ENCODE measurements around the gene DAPK1.

Gene DAPK1

DNA sequence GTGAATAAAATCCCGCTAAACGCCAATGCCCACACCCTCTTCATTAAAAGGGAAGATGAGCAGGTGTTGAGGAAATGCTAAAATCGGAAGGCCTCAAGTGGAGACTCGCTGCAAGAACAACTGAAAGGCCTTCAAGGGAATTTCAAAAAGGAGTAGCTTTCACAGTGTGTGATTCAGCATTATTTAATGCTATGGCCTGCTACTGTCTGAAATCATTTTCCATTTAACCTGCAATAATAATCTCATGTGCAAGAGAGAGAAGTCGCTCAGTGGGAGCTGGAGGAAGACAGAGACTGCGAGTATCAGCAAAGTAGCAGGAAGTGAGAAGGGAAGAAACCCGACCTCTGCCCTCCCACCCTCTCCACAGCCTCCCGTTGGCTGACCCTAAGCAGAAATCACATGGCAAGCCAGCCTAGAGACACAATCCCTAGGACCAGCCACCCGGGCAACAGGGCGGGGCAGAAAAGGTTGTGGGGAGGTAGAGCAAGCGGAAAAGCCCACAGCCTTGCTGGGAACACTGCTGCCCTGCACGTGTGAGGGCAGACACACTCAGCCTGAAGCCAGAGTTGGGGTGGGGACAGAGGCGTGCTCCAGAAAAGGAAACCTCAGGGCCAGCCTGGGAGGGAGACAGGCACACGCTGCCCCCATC, 188.3 kb downstream of the DAPK1 start:
- no peak for DNase-seq (ENCODE audit: low read depth in 2 of 2)

DNA sequence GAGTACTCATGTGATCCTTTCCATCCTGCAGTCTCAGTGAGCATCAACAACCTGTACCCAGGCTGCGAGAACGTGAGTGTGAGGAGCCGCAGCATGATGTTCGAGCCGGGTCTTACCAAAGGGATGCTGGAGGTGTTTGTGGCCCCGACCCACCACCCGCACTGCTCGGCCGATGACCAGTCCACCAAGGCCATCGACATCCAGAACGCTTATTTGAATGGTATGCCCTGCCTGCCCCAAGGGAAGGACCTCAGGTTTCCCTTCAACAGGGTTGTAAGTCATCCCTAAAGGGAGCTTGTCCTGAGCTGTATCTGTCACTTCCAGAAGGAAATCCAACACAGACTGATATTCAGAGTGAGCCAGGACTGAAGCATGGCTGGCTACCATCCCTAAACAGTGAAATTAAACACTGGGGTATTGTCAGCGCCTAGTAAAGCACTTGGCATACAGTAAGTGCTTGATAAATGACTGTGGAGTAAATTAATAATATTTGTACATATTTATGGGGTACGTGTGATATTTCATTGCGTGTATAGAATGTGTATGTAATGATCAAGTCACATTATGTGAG, 188.9 kb downstream of the DAPK1 start:
- DNase-seq (ENCODE audit: low read depth in 2 of 2): no peak

DNA sequence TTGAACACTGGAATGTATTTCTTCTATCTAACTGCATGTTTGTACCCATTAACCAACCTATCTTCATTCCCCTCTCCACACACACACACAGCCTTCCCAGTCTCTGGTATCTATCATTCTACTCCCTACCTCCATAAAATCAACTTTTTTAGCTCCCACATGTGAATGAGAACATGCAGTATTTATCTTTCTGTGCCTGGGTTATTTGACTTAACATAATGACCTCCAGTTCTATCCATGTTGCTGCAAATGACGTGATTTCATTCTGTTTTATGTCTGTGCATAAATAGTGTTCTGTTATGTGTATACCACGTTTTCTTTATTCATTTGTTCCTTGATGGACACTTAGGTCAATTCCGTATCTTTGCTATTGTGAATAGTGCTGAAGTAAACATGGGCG, 189.5 kb downstream of the DAPK1 start:
- DNase-seq (ENCODE audit: low read depth in 2 of 2): no peak

DNA sequence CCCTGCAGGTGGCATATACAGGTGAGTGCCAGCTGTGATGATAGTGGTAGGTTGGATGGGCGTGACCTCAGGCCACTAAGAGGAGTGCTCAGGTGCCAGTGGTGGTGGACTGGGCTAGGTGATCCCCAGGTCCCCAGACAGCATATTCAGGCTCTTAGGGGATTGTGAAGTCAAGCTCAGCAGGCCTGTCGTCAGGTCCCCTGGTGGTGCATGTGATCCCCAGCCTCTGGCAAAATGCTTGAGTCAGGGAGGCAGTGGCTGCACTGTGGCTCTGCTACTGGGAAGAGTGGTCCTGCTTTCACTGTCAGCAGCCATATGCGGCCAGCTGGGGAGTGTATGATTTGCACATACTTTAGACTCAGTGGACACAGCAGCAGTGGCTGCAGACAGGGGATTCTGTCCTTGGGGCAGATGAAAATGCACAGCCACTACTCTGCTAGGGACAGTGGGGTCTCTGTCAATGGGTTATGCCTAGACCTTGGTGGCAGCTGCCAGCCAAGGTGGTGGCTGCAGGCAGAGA, 196.6 kb downstream of the DAPK1 start:
- DNase-seq (ENCODE audit: low read depth in 2 of 2): no peak

DNA sequence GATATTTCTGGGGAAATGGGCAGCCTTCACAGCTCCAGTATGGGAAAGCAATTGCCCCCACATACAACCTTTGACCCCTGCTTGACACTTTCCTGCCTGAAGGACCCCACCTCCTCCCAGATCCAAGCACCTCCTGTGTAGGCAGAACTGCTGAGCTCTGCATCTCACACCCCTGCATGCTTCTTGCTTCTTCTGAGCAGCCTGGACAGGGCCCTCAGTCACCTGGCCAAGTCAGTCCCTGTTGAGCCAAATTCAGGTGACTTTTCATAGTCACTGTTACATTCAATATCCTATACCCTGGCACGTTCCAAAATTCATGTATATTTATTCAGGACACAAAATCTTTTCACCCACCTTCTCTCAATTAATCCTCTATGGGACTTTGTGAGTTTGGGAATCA, 197.9 kb downstream of the DAPK1 start:
- DNase-seq (ENCODE audit: low read depth in 2 of 2): no peak

DNA sequence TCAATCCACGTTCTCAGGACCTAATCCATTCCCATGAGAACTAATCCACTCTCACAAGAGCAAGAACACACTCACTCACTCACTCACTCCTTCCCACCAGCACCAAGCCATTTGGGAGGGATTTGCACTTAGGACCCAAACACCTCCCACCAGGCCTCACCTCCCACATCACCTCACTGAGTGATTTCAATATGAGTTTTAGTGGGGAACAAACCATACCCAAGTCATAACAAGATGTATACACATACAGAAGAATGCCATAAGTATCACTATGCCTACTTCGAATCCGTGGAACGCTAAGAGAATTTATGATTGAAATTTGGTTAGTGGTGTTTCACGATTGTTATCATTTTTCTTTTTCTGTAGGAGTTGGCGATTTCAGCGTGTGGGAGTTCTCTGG, 199.0 kb downstream of the DAPK1 start:
- DNase-seq (ENCODE audit: low read depth in 2 of 2): no peak

DNA sequence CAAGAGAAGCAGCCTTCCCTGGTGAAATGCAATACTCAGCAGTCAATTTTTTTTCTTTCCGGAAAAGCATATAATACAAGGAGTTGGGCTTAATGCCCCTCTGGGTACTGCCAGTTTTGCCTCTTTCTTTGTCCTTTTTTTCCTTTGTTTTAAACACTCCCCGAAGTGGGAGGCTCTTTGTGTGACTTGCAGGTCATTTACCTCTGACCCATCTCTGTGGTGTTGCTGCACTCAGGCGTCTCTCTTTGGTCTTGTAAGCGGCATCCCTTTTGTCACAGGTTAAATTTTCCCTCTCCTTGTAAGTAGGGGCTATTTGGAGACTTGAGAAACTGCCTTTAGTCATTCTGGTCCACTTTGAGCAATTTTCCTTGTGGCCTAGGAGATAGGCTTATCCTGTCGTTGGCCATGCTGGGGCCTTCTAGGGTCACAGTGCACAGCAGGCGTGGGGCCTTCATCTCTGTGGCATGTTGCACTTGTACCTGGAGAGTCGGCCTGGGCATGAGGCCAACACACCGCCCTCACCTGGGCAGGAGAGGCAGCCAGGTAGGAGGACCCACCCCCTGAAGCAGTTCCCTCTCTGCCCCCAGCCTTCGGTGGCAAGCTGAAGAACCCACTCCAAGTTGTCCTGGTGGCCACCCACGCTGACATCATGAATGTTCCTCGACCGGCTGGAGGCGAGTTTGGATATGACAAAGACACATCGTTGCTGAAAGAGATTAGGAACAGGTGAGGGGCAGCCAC, 200.6 kb downstream of the DAPK1 start:
- DNase-seq (ENCODE audit: low read depth in 2 of 2): no peak

DNA sequence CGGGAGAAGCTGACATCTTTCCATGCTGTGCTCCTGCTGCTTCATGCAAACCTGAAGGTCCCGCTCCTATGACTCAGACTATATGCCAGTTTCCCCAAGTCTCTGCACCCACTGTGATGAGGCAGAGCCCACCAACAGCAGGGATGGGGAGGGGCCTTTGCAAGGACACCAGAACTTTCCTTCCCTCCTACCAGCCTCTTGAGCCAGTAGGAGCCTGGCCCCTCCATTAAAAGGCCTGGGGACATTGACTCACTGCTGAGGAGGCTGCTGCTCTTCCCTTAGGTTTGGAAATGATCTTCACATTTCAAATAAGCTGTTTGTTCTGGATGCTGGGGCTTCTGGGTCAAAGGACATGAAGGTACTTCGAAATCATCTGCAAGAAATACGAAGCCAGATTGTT, 202.2 kb downstream of the DAPK1 start:
- no peak for DNase-seq (ENCODE audit: low read depth in 2 of 2)

DNA sequence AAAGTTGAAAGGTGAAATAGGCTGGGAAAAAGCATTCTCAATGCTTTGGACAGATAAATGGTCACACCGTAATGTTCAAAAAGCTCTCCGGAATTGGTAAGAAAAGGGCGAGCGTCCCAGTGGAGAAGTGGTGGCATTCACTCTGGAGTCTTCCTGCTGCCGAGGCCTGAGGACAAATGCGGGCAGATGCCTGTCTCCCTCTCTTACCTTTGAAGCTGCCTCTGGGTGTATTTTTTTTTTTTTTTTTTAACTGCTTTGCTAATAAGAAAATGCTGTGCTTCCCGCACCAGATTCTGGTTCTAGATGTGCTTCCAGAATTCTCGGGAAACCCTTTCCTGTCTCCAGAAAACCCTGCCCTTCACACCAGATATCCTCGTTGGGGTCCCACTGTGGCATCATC, 203.8 kb downstream of the DAPK1 start:
- no peak for DNase-seq (ENCODE audit: low read depth in 2 of 2)

DNA sequence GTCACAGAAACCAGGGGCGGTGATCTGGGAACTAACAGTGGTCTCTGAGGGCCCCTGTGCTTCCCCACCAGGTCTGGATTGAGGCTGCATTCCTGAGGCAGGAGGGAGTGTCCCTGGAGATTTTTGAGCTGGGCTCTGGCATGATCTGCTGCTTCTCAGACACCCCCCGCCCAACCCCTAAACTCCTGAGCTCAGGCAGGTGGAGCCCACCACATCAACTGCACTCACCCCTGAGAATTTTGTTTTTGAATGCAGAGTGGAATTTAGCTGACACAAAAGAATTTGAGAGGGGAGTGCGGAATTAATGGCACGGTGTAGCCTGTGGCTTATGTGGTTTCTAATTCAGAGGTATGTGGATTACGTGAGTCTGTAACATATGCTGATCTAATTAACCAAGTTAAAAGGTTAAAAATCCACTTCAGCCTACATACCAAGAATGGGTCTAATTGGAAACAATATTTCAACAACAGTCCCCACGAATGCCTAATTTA, 204.3 kb downstream of the DAPK1 start:
- no peak for DNase-seq (ENCODE audit: low read depth in 2 of 2)

DNA sequence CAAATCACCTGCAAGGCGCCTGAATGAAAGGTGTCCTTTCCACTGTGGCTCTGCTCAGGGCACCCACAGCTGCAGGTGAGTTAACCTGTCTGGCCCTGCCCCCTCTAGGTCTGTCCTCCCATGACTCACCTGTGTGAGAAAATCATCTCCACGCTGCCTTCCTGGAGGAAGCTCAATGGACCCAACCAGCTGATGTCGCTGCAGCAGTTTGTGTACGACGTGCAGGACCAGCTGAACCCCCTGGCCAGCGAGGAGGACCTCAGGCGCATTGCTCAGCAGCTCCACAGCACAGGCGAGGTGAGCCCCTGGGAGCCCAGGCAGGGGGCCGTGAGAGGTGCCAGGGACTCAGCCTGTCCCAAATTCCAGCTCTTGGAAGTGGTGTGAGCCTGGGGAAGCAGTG, 205.3 kb downstream of the DAPK1 start:
- no peak for DNase-seq (ENCODE audit: low read depth in 2 of 2)

DNA sequence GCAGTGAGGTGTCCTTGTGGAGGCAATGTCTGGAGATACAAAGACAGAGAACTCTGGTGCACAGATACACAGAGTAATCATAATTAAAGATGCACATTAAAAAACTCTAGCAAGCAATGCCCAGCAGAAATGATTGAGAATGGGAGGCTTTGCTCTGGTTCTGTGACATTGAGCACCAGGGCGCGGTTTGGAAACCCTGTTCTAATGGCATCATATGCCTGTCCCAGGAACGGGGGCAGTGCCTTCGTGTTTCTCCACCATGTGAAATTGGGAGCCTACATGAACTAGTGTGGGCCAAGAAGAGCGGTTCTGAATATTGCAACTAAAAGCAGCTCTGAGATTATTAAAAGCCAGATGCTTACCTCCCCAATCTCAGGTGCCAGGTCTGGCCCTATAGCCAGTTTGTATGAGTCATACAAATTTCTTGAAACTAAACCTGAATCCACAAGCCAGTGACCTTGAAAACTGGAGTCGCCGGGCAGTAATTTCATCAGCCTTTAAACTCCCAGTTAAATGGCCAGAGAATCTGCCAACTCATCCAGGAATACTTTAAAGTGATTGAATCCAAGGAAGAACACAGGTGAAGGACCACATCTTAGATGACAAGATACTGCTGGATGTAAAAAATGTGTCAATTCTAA, 206.1 kb downstream of the DAPK1 start:
- DNase-seq (ENCODE audit: low read depth in 2 of 2): no peak

DNA sequence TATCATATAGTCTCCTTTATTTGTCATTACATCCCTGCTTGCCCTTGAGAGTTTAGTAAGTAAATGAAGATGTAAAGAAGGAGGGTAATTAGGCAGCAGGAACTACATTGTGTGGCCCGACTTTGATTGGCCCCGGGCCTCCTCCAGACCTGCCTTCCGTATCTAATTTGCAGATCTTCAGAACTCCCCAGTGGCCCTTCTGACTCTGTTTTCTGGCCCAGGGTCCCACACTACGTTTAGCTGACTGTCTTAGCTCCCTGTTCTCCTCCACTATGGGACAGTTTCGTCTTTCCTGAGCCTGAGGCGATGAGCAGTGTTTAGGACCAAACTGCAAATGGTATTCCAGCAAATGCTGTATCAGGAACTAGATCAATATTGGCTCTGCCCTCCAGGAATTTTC, 206.7 kb downstream of the DAPK1 start:
- DNase-seq (ENCODE audit: low read depth in 2 of 2): no peak

DNA sequence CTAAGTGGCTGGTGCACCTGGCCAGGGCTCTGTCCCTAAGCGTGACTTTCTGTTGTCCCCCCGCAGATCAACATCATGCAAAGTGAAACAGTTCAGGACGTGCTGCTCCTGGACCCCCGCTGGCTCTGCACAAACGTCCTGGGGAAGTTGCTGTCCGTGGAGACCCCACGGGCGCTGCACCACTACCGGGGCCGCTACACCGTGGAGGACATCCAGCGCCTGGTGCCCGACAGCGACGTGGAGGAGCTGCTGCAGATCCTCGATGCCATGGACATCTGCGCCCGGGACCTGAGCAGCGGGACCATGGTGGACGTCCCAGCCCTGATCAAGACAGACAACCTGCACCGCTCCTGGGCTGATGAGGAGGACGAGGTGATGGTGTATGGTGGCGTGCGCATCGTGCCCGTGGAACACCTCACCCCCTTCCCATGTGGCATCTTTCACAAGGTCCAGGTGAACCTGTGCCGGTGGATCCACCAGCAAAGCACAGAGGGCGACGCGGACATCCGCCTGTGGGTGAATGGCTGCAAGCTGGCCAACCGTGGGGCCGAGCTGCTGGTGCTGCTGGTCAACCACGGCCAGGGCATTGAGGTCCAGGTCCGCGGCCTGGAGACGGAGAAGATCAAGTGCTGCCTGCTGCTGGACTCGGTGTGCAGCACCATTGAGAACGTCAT, 208.5 kb downstream of the DAPK1 start:
- no peak for DNase-seq (ENCODE audit: low read depth in 2 of 2)

DNA sequence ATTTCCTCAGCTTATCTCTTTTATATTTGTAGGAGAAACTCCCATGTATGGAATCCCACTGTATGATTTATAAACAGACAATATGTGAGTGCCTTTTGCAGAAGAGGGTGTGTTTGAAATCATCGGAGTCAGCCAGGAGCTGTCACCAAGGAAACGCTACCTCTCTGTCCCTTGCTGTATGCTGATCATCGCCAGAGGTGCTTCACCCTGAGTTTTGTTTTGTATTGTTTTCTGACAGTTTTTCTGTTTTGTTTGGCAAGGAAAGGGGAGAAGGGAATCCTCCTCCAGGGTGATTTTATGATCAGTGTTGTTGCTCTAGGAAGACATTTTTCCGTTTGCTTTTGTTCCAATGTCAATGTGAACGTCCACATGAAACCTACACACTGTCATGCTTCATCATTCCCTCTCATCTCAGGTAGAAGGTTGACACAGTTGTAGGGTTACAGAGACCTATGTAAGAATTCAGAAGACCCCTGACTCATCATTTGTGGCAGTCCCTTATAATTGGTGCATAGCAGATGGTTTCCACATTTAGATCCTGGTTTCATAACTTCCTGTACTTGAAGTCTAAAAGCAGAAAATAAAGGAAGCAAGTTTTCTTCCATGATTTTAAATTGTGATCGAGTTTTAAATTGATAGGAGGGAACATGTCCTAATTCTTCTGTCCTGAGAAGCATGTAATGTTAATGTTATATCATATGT, 210.3 kb downstream of the DAPK1 start:
- no peak for DNase-seq (ENCODE audit: low read depth in 2 of 2)

DNA sequence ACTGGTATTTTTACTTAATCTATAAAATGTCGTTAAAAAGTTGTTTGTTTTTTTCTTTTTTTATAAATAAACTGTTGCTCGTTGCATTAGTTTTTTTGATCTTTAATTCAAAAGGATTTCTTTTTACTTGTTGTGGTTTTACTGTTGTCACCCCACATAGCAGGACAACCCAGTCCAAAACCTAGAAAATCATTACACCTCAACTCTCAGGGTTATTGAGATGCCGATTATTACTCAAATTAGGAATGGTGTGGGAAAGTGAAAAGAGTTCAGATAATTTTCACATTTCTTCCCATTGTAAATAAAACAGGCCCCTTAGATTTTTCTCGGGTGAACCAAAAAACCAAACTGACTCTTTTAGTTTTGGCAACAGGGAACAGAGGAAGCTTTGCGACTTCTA, 210.9 kb downstream of the DAPK1 start:
- DNase-seq (ENCODE audit: low read depth in 2 of 2): no peak

DNA sequence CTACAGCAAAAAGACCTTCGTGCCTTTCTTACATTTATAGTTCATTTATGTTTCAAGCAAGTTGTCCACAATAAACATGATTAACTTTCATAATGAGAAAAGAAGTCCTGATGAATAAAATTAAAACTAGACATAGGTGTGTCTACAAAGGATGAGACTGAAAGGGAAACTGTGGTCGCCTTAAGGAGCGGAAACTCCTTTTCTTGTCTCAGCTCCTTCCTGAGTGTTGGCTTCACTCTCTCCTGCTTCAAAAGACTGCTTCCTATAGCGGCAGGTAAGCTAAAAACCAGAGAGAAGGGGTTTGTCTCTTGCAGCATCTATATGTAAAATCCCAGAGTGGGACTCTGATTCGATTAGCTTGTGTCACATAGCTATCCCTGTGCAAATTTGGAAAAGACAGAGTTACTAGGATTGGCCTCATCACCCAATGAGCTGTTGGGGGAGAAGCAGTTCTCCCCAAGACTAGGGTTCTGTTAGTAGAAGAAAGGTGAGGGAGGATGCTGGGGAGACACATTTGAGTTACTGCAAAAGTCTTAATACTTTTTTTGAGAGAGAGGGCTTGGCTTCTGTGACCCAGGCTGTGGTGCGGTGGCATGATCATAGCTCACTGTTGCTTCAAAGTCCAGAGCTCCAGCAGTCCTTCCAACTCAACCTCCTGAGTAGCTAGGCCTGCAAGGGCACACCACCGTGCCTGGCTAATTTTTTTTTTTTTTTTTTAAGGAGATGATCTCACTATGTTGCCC, 211.5 kb downstream of the DAPK1 start:
- no peak for DNase-seq (ENCODE audit: low read depth in 2 of 2)

DNA sequence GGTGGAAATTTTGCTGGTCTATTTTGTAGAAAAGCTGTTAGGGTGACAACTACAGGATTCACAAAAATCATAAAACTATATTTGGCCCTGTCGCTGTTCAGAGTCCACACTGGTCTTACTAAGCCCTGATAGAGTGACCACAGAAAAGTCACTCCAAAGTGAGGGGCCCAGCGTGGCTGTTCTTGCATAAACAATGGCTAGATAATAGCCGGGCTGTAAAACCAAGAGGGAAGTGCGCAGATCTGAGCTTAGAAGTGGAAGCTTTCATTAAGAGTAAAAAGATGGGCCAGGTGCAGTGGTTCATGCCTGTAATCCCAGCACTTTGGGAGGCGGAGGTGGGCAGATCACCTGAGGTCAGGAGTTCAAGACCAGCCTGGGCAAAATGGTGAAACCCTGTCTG, 212.8 kb downstream of the DAPK1 start:
- DNase-seq (ENCODE audit: low read depth in 2 of 2): no peak

DNA sequence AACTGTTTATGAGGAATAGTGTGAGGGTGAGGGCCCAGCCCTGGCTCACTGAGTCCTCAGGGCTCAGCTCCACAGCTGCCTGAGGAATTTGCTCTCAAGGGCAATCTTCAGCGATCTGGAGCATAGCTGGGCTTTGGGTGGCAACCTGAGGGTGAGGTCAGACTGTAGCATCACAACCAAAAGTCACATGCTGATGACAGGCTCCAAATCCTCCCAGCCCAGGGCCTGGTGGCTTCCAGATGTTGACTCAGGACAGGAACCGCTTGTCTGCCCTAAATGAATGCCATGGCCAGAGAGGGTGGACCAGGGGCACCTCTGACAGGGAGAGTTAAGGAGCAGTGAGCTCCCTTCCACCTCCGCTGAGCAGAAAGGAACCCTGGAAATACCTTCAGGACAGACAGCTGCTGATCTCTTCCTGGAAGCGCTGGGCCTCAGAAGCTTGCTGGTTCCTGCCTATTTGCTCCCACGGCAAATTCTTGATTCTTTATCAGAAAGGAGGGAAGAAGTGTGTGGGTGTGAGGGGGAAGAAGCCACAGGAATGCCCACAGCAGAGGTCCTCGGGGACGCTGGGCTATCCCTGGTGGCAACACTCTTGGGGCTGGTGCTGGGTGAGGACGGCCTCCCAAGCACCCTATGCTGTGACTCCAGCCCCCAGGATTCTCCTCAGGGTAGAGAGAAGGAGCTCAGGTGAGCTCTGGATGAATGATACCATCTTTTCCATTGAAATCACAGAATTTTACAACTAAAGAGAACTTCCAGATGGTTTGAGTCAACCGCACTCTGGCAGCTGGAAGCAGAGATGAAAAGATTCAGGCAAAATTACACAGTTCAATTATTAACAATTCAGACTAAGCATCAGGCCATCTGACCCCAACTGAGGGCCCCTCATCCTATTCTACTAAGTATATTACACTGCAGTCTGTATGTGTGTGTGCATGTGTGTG, 214.5 kb downstream of the DAPK1 start:
- no peak for DNase-seq (ENCODE audit: low read depth in 2 of 2)
